Measurements from ENCODE around the gene COL12A1. TPM values are rescaled to one million over a fixed set of nuclear protein-coding genes. Genes with fewer than 3 reads are reported as not detected.

Gene COL12A1
- total RNA-seq = not detected in 2 replicates

DNA sequence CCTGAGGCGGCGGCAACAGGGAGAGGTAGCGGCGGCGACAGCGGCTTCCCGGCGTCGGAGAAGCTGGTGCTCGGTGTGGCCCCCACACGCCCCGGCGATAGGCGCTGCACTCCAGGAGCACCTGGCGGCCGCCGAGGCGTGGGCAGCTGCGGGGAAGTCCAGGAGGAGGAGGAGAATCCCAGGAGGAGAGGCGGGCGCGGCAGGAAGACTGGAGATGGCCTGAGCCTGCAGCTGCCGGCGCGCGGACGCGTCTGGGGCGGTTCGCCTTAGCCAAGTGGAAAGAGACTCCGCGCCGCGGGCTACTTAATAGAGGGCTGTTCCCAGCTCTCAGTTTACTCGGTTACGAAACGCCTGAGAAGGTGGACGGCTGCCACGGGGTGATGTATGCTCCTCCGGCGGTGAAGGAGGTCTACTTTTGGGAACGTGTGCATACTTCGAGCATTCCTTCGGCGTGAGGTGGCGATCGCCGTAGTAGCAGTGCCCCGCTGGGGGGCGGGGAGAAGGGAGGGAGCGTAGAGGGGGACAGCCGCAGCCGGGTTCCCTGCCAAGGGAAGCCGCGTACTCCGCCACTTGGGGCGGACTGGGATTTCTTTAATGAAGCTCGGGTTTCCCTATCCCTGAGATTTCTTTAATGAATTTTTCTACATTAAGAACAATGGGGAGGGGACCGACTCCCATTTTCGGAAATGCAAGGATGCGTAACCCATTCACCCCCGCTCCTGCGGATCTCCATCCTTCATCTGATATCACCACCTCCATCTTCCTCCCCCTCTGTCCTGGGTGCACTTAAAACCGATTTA, at the start of gene COL12A1:
Gene COL12A1 (minus strand): TSS at position 278 of the 800 bp plus-strand sequence. CDS start 3,261 bp downstream, outside the sequence.
- intact Hi-C loops (cut with micrococcal nuclease) = loop anchor here (2.0 to 10.0 kb wide), 2 partner anchors 631 to 1235 kb away; no protein-coding TSS in a partner anchor

- intact Hi-C loops (cut with micrococcal nuclease) = no loop called here
Measured at GRCh38 chr6:75250552-75250951, 44.7 kb upstream of the COL12A1 start.

DNA sequence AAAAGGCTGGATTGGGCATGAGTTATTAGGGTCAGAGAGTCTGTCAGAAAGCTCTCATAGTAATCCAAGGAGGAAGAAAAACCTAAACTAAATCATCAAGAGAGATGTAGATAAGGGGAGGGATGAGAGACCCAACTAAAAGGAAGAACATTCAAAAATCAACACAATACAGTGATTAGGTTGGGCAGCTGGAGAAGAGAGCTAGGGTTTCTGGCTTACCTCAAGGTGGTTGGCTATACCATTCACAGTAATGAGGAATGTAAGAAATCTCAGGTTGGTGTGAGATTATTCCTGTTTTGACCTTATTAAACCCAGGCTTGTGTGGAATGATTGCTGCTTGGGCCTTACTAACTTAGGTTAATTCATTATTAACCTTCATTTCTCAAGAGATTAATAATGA, 44.0 kb upstream of the COL12A1 start:
- intact Hi-C loops (cut with micrococcal nuclease) = no loop called here

DNA sequence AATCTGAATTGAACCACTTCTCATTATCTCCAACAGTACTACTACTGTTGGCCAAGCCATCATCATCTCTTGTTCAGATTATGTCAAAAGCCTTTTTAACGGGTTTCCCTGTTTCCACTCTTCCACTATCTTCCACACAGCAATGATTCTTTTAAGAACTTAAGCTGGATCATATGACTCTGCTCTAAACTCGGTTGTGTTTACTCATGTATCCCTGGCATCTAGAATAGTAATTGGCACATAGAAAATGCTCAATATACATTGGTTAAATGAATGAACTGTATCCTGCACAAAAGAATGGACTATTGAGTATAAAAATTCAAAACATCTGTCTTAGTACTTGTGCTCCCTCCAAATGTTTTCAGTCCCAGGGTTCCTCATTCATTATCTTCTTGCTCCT, 40.5 kb upstream of the COL12A1 start:
- intact Hi-C loops (cut with micrococcal nuclease) = no loop called here

GRCh38 chr6:75244063-75244584, 38.3 kb upstream of the COL12A1 start:
- intact Hi-C loops (cut with micrococcal nuclease) = loop anchor here (5.0 kb wide), 1 partner anchor 1722 kb away; the partner anchor contains the start of gene EEF1A1

DNA sequence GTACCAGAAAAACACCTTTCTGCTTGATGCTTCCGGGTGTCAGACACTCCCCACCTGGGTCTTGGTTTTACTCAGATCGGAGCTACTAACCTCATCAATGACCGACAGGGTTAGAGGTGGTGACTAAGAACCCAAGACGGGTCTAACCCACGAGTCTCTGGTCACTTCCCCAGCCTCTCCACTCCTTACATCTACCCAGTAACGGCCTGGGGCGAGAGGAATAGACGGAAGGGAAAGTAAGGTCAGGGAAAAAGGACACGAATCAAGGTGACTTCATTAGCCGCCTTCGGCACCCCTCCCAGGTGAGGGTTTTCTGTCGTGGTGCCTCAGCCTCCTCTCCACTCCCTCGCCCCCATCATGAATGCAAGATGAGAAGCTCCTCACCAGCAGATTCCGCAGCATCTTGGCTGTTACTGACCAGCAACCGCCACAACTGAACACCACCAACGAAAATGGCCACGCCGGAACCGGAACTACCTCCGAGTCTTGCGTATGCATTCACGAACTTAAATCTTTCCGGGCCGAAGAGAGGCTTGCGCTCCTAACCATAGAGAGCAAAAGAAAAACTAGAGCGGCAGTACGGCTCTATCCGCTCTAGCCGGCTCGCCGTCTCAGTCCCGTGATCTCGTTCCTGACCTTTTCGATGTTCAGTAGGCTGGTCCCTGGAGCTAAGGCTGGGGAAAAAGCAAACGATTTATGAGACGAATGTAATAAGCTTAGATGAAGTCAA, 37.6 kb upstream of the COL12A1 start, which contains the start of gene COX7A2:
Gene COX7A2 (minus strand): TSS at position 469 of the 730 bp plus-strand sequence. CDS start 67 bp downstream, at position 402.
- intact Hi-C loops (cut with micrococcal nuclease) = loop anchor here (1.0 to 5.0 kb wide), 5 partner anchors 41 to 1721 kb away; partner anchors contain the start of genes CD109, EEF1A1, SLC17A5 and TMEM30A

- intact Hi-C loops (cut with micrococcal nuclease) = no loop called here
Measured at GRCh38 chr6:75236630-75237029, 30.8 kb upstream of the COL12A1 start.

DNA sequence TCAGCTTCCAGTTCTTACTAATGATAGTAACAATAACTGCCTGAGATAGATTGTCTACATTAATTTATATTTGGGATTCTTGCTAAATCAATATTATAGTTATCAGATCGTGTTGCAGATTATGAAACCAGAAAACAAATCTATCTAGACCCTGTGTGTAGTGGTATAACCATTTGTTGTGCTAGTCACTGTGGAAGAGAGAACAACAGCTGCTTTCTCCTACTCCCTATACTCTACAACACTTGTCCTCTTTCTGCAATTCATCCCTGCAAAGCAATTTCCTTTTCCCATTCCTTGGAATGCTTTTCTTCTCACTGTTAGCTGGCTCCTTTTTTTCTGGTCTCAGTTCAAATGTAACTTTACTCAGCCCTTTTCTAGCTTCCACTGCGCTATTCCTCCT, 29.4 kb upstream of the COL12A1 start:
- intact Hi-C loops (cut with micrococcal nuclease) = no loop called here

DNA sequence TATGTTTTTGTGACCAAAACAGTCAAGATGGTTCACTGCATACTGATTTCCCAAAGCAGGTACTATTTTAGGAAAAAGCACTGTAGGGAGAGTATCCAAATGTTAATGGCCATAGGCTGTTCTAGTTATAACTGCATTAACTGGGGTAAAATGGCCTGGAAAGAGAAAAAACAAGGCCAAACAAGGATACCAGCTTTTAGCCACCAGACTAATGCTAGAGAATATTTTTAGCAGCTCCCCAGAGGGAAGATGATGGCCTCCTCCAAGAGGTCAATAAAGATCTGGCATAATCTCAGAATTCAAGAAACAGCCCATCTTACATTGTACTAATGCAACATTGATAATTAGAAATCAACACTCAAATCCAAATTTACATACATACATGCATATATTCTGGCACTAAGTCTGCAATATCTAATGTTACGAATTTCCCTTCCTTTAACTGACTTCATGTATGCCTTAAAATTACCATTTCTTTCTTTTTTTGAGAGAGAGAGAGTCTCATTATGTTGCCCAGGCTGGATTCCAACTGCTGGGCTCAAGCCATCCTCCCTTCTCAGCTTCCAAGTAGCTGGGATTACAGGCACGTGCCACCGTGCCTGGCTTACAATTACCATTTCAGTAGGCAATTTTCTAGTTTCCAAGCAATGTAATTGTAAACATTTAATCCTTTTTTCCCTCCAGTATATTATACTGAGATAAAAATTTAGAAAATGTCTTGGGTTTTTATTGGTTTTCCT, 28.4 kb upstream of the COL12A1 start:
- intact Hi-C loops (cut with micrococcal nuclease) = no loop called here

- intact Hi-C loops (cut with micrococcal nuclease) = no loop called here
Measured at GRCh38 chr6:75233092-75233615, 27.3 kb upstream of the COL12A1 start.

DNA sequence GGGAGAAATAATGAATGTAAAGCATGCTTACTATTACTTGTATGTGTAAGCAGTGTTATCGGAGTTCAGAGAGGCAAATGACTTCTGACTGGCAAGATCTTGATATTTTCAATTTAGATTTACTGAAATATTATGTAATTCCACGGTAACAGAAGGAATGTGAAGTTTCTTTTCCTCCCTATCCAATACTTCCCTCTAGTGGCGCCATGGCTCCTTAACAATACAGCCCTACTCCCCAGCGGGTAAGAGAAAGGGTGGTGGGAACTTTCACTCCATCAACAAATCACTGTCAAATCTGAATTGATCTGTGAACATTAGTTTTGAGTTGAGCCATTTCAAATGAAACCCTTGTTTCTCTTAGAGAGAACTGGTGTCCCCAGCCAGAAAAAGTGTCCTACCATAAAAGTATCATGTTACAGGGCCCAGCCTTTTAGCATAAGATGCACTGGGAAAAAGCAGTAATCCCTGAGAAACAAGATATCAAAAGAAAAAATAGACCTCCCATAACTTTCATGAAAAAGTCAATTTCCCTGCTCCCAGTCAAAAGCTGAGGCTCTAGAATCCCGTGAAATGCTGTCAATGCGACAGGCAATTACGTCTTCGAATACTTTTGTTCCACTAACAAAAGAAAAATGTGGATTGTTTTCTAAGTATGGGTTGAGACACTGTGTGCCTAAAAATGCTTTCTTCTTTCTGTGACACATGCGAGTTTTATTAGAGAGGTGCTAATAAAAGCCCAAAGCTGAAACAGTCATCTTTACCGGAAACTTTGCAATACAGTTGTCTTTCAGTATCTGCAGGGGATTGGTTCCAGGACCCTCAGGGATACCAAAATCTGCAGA, 24.9 kb upstream of the COL12A1 start:
- intact Hi-C loops (cut with micrococcal nuclease) = no loop called here

DNA sequence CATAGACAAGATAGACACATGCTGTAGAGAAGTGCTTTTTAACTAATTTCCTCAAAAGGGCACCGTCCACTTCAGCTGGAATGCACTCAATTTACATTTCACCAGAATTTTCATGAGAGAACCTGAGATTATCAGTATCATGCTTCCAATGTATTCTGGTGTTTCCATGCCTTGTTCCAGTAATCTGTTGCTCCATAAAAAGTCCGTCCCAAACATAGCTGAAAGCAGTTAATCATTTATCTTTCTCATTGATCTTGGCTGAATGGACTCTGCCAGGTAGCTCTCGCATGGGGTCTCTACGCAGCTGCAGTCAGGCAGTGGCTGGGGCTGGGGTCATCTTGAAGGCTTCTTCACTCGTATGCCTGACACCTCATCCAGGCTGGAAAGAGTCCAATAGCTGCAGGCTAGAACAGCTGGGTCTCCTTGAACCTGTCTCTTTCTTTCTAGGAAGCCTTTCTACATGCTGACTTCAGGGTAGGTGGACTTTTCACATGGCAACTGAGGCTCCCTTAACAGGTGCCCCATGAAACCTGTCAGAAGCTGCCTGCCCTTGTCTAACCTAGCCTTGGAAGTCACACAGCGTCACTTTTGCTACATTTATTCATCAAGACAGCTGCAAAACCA, 18.6 kb upstream of the COL12A1 start:
- intact Hi-C loops (cut with micrococcal nuclease) = no loop called here

DNA sequence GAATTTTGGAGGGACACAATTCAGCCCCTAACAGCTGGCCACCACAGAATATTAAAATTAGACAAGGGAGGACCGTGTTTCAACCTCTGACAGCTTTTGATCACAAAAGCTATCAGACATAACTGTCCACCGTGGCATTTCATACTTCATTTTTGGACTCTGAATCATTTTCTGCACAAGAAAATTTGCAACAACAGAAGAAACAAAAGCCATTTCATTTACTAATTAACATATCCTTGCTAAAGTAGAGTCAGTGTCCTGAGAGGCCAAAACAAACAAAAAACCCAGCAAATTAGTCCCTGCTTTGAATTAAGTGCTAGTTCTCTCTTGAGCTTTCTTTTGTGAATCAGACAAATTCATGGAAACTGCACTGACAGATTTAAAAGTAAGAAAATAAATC, 17.6 kb upstream of the COL12A1 start:
- intact Hi-C loops (cut with micrococcal nuclease) = no loop called here

DNA sequence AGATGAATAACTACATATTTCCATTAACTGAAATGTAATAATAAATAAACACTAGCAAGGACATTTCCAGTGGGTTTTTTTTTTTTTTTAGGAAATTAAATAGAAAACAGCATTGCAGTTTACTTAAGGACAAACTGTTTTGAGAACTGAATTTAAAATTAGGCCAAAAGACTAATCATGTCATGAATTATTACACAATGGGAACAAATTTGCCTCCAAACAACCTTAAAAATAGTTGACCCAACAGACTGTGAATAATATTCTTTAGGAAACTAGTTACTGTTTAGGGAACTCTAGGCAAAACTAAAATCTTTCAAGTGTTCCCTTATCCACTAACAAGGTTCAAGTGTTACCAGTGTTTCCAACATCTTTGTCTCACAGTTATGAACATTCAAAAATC, 16.4 kb upstream of the COL12A1 start:
- intact Hi-C loops (cut with micrococcal nuclease) = no loop called here

DNA sequence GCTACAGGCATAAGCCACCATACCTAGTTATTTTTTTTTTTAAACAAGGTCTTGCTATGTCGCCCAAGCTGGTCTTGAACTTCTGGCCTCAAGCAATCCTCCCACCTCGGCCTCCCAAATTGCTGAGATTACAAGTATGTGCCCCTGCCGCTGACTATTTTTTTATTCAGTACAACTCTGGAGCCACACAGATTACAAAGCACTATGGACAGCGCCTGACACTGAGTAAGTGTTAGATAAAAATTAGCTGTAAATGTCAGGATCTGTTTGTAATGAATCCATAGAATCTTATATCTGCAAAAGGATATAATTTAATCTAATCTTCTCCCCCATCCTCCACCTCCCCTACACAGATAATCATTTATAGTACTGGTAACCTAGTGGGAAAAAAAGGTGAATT, 15.3 kb upstream of the COL12A1 start:
- intact Hi-C loops (cut with micrococcal nuclease) = no loop called here

DNA sequence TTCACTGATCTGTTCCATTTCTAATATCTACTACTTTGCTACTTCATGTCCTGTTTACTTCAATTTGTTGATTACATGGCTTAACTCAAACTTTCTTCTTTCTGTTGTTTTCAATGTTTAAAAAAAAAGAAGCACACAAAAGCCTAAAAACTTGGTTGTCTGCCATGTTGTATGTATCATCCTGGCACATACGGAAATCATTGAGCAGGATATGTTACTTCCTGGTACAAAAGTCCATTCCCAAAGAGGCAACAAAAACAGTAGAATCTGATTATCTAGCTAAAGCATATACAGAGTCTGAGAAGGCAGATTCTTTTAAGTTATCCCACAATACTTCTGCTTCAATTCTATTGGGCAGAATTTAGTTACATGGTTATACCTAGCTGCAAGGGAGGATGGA, 14.5 kb upstream of the COL12A1 start:
- intact Hi-C loops (cut with micrococcal nuclease) = no loop called here

- intact Hi-C loops (cut with micrococcal nuclease) = no loop called here
Measured at GRCh38 chr6:75219263-75219662, 13.4 kb upstream of the COL12A1 start.

- intact Hi-C loops (cut with micrococcal nuclease) = no loop called here
Measured at GRCh38 chr6:75217193-75217592, 11.3 kb upstream of the COL12A1 start.

DNA sequence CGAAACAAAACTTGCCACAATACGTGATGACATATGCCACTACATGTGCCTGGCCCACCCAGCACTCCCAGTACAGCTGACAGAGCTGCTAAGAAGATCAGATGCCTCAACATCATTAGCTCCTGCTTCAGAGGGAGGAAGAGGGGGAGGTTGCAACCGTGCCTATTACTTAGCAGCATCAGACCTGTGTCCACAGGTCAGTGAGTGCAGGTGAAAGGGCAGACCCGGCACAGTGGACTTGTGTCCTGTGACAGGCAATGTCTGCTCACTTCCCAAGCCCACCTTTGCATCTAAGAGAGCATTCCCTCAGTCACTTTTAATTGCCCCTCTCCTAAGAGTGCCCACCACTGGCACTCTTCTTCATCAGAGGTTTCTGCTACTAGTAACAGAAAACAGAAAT, 9.4 kb upstream of the COL12A1 start:
- intact Hi-C loops (cut with micrococcal nuclease) = no loop called here

DNA sequence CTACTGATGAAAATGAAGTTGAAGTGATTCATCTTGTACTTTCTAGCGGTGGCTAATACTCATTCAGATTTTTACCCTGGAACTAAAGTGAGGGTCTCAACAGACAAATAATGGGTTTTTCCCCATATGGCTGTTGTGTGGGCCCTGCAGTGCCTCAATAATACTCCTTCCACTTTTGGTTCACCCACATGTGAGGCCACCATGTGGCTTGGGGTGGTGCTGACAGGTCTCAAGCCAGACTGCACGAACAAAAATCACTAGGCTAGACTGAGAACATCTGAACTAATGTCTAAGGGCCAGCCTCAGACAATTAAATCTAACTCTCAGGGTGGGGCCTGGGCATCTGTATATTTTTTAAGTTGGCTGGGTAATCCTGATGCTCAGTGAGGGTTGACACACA, 7.9 kb upstream of the COL12A1 start:
- intact Hi-C loops (cut with micrococcal nuclease) = loop anchor here (5.0 kb wide), 1 partner anchor 314 kb away; no protein-coding TSS in a partner anchor
